Activated CD4-positive, CD25-positive, alpha-beta regulatory T cell (primary cell): Measurements from ENCODE around the gene ADARB2.

Source experiments
- DNase-seq, 4 experiments: peaks; one replicate each; lab custom pipeline; 2025; lab: John Stamatoyannopoulos, UW

Gene ADARB2

DNA sequence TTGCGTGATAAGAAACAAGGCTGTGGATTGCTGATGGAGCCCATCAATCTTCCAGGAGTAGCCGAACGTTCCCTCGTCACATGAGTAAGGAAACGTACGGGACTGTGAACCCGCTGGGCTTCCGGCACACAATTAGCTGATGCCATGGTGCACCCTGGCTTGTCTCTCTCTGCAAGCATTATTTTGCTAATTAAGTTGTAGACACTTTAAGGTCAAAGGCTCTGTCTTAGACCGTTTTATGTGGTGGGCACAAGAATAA is 50.9 kb downstream of the ADARB2 start:
- no peak for DNase-seq

DNA sequence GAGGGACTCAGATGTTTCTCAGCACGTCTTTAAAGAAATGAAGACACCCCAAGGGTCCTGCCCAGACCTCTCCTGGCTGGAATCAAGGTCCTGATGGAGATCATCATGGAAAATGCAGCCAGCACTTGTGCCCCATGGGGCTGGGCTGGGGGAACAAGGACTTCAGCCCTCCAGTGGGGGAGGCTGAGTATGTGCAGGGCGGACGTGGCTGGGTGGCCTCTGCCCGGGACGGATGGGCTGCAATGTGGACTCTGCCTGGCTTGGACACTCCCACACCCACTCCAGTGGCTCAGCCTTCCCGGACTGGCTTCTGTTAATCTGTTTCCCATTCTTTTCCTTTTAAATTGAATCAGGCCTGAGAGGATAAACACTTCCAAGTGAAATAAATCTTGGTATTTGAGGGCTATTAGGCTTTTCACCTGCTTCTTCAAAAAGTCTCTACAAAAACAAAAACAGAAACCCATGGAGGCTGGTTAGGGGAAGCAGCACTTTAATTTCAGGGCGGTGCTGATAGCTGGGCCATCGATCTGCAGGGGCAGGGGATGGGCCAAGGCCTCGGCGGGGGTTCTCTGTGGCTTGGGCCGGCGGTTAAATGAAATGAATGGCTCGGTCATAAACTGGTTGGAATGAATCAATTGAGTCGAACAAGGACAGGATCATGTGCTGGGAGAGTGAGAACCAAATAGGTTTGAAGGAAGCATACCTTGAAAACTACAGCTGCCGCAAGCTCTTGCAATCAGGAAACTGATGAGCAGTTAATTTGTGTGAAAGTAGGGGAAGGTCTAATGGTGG is 51.4 kb downstream of the ADARB2 start:
- no peak for DNase-seq

DNA sequence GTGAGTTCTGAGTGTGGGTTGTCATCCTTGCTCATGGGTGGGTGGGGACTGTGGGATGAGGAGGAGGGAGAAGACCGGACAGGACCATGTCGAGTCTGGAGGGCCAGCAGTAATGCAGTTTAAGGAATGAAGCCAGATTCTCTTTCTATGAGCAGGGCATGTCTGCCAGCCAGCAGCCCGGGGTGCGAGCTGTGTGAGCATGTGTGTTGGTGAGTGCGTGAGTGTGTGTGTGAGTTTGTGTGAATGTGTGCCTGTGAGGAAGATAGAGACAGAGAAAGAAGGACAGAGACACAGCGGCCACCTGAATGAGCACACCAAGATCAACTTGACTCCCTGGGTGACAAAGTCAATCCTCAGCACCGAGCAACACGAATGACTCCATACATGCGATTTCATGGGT is 52.3 kb downstream of the ADARB2 start:
- no peak for DNase-seq

DNA sequence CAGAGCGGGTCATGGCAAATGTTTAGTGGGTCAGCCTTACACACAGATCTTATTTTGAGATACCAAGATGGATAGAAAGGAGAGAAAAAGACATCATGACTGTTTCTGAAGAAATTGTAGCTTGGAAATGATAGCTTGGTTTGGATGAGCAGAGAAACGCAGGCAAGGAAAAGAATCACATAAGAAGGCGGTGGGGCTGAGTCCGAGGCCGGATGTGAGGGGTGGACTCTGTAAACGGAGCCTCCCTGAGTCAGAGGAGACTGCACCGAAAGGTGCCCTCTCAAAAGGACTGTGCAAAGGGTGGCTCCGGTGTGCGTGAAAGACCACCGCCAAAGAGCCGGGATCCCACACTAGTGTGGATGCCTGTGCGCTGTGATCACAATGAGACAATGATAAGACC is 53.7 kb downstream of the ADARB2 start:
- no peak for DNase-seq

DNA sequence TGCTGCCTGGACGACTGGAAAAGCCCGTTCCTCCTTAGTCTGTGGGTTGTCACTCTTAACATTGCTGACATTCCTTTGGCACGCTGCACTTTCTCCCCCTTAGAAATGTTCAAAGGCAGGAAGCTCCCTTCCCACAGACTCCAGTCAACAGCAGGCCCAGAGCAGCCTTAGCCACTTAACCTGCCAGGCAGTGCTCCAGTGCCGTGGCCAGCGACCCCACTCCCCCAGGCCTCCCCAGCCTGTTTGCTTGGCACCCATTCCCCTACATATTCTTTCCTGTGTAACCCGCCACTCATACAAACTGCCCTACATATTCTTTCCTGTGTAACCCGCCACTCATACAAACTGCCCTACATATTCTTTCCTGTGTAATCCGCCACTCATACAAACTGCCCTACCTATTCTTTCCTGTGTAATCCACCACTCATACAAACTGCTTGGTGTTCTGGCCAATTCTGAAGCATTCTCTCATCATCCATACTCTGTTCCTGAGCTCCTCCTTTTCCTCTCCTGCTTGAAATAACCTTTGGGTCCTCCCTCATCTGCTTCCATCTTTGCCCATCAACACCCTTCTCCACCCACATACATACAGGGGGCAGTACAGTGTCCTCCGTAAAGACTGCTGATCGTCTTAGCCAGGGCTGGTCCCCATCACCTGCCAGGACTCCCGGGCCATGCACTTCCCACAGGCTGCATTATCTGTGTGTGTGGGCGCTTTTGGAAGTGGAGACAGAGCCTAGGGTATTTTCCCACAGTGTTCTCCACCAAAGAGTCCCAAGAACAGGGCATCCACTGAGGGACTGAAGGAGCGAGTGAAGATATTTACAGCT is 57.3 kb downstream of the ADARB2 start:
- no peak for DNase-seq

DNA sequence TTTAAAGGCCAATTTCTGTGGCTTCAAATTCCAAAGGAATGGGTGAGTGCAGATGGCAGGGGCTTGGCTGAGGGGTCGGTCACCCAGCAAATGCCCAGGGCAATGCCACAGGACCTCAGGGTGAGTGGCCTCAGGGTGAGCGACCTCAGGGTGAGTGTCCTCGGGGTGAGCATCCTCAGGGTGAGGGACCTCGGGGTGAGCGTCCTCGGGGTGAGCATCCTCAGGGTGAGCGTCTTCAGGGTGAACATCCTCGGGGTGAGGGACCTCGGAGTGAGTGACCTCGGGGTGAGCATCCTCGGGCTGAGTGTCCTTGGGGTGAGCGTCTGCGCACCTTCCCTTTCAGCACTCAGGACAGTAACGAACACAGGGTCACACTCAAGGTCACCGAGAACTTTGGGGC is 59.2 kb downstream of the ADARB2 start:
- no peak for DNase-seq

DNA sequence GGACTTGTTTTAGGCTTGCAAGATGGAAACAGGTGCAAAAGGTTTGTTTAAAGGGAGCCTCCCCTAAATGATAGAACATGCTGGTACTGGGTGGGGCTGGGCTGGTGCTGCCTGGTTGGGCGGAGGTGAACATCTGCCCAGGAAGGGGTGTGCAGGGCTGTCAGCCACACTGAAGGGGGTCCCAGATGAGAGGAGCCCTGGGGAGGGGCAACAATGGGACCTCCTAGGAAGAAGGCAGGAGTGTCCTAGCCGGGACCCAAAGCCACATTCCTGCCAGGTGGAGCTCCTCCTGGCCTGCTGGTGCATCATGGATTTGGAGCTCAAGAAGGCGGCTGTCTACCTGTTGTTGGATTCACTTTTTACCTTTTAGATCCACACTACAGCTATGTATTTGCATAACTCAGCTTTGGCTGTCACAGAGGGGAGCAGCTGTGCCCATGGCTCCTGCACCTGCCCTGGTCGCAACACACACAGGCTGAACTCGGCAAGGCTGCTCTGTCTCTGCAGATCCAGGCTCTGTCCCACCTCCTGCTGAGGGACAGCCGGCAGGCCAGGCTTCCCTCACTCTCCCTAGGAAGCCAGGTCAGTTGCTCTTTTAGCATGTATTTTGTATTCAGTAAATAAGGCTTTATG is 59.9 kb downstream of the ADARB2 start:
- DNase-seq = no peak

DNA sequence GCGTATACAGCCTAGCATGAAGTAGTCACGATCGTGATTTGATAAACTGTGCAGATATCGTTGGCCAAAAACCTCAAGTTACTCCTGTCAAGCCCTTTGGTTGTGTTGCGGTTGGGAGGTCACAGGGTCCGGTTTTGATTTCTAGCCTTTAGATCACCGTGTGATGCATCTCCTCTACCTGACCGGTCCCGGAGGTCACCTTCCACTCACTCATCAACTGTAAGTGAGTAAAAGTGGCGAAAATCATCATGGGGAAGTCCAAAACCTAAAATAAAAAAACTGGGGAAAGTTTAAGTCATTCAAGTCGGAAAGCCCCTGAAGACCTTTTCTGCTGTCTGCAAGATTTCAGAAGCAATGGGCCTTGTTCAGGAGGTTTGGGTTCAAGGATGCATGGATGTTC is 62.8 kb downstream of the ADARB2 start:
- no peak for DNase-seq

DNA sequence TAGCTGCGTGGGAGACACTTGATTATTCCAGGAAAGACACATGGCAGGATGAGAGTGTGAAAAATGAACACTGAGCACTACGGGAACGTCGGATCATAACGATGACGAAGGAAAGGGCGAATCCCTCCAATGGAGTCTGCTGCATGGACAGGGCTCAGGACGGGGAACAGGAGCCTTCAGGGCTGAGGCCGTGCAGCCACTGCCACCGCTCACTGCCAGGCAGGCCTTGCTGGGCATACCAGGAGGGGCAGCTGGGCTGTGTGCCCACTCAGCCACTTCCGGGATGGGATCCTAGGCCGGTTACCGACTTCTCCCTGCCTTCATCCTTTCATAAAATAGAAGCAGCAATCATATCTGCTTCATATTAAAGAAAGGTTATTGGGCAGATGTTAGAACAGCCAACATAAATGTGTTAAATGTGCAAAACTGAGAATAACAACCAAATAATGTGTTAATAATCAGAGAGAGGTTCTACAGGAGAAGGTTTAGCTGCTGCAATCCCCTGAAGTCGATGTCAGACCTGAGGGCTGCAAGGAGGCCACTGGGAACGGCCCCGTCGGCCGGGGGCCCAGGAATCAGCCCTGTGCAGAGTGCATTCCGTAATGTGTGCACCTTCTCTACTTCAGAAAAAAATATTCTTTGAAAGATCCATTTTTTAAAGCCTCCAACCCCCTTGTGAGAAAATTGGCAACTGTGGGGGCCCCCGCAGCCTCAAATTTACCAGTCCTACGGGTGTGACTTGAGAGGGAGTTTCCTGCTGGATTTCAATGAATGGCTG is 63.6 kb downstream of the ADARB2 start:
- no peak for DNase-seq

DNA sequence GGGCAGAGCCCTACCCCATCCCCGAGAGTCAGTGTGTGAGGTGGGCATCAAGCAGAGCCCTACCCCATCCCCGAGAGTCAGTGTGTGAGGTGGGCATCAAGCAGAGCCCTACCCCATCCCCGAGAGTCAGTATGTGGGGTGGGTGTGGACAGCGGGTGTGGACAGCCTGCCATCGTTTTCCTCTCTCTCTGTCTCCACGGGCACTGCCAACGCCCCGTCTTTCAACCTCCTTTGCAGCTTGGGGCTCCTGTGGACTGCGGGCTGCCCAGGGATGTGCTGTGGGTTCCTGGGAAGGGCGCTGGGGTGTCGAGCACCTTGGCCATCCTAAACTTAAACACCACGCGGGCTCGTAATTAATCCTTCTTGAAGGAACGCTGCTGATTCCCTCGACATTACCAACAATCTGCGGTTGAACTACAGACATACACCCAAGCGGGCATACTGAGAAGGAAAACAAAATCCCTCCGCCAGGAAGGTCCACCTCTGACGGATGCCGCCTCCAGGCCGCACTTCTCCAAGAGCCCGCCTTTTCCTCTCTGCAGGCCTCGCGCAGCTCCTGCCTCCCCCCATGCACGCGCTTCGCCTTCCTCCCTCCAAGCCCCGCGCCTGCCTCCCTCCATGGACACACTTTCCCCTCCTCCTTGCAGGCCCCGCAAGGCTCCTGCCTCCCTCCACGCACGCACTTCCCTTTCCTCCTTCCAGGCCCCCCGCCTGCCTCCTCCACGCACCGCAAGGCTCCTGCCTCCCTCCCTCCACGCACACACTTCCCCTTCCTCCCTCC is 65.1 kb downstream of the ADARB2 start:
- no peak for DNase-seq

DNA sequence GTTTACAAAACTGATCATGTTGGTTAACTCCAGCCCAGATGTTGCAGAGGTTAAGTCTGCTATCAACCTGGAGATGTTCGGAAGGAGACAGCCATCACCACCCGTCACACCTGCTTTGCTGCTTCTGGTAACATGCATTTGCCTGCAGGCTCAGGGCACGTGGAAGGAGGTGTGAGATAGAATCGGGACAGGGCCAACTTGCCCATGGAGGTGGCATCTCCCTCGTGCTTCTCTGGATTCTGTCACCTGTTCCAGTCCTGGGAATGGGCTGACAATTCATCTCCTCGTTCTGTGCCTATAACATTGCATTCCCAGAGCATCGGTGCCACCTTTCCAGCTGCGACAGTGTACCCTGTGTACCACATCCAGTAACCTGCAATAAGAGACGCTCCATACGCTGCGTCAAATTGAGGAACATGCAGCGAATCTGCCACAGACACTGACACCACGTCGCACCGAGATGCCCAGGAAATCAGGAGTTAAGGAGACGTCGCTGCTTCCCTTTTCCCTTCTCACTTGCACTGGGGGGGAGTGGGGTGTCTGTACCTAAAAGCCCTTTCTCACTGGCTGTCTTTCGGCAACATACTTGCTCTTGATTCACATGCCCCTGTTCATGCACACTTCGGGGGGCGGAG is 65.8 kb downstream of the ADARB2 start:
- no peak for DNase-seq

DNA sequence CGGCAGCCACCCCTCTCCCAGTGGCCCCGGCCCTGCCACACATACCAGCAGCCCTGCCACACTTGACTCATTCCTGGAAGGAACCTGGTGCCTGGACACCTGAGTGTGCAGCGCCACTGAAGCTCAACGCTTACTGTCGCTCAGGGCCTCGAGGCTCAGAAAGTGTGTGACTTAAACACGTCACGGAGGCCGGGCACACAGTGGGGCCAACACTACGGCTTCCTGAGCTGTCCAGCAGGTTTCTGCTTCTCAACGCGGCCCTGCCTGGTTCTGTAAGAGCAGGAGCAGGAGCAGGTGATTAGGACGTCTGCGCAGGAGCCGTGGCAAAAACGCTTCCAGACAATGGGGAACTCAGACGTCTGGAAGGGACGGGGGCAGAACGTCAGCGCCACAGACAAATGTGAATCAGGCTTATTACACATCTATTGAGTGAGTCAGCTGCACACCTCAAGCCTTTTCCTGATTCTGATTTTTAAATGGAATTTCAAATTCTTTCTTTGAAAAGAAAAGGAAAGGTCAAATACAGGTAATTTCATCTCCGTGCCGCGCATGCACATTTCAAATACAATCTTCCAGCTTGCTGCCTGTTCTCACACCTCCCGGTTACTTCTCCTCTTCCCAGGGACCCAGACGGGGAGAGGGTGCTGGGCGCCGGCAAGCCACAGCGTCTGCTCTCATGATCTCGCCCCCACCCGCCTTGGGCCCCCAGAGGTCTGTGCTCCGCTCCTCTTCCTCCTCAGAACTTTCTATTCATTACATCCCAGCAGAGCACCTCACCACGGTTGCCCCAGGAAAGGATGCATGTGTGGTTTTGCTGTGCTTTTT is 66.6 kb downstream of the ADARB2 start:
- no peak for DNase-seq

DNA sequence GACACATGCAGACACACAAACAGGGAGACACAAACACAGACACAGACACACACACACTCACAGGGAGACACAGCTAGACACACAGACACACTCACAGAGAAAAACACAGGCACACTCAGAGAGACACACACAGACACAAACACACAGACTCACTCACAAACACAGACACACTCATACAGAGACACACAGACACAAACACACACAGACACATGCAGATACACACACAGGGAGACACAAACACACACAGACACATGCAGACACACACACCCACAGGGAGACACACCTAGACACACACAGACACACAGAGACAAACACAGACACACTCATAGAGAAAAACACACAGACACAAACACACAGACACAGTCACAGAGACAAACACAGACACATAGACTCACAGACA is 67.9 kb downstream of the ADARB2 start:
- no peak for DNase-seq

DNA sequence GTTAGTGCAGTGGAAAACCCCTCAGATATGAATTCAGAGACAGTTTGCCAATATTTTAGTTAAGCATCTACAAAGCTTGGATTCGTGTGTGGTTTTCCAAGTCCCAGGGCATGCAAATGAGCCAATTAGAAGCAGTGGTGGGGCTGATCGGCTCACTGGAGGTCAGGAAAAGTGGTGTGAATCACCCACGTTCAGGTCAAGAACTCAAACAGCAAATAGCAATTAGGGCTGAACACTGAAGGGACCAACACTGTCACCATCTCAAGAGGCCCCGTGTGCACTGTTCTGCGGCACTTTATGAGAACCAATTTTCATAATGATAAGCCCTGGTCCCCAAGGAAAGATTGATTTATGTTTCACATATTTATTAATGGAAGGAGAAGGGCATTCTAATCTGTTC is 68.9 kb downstream of the ADARB2 start:
- no peak for DNase-seq

DNA sequence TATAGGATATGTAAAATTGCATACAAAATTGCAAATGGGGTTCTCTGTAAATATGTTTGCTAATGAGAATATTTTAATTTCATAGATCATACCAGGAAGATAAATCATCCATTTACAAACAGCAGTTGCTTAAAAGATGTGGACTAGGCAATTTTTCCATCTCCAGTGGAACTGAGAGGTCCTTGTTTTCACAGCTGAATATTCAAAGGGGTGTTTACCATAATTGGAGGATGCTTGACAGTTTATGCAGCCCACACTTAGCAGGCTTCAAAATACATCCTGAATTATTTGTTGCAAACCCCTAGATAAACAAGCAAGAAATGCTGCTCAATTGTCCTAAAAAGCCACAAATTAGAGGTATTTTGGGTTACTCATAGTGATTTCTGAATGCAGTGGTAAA is 69.9 kb downstream of the ADARB2 start:
- no peak for DNase-seq

DNA sequence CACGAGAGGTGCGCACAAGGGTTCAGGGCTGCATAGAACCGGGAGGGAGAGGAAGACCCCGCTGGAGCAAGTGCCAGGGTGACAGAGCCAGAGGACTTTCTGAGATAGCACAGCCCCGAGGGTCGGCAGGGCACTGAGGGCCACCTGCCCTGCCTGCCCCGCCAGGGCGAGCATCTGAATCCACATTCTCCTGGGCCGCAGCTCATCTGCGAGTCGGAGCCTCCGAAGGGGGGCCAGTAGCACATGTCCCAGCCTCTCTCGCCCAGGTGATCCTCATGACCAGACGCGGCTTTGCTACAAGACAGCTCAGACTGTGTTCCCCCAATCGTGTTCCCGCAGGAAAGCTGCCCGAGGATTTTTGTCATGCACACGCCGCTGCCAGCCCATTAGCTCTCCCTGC is 71.2 kb downstream of the ADARB2 start:
- no peak for DNase-seq

DNA sequence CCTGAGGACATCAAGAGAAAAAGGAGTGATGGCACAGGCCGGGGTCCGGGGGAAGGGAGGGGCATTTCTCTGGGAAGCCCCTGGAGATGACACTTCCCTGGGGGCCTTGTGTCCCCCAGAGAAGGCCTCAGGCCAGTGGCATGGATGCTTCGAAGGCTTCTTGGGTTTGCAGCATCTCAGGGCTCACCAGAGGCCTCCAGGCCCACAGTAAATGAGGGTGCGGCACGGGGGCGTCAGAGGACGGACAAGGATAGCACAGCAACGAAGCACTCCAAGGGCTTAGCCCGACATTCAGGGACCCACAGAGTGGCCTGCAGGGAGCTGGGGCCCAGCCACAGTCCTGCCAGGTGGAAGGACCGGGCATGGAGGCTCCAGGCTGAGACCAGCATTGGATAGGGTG is 71.6 kb downstream of the ADARB2 start:
- DNase-seq = no peak

DNA sequence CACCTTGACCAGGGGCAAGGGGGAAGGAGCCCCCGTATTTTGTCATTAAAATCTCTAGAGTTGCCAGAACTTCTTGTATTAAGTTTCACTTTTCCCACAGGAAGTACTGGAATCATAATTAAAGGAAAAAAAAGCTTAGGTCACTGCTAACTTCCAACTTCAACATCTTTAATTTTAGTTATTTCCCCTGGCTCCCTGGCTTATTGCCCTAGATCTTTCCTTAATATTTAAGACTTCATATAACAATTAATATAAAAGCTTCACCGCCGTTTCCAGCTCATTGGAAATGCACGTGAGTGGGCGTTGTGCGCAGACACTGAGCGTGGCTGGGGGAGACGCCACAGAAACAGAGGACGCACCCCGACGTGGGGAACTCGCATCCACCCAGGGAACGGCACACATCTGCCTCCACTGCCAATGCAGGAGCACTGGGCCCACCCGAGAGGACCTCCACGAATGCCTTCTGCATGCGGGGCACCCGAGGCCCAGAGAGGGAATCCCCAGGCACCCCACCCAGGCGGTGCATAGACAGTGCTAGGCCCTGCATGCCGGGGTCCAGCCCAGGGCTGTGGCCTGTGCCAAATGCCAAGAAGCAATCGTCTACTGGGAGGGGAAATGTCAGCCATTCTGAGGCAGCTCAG is 72.2 kb downstream of the ADARB2 start:
- DNase-seq = no peak

DNA sequence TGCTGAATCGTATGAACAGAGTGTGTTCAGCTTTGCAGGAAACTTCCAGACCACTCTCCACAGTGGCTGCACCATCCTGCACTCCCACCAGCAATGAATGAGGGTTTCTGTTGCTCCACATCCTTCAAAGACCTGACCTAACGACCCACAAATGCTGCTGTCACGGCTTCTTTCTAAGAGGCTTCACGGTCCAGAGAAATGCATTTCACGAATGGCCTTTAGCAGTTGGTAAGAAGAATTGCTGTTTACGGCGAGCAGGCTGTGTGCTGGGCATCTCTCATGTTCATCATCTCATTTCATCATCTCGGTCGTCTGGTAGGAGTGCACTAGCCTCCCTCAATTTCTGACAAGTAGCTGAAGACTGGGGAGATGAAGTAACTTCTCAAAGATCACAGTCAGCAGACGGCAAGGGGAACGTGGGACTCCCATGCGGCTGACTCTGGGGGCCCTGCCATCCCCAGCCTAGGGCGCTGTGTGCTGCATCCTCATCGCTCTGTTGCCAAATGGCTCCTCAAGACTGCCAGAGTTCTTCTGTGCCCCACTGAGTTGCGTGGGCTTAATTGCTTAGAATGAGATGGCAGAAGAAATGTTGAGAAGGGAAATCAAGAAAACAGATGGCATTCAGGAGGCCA is 72.9 kb downstream of the ADARB2 start:
- DNase-seq = no peak
